ENCODE data around the gene STAC3.

GRCh38 chr12:57231276-57232021, 19.5 kb downstream of the STAC3 start:
- TF ChIP-seq, protein P1, sequence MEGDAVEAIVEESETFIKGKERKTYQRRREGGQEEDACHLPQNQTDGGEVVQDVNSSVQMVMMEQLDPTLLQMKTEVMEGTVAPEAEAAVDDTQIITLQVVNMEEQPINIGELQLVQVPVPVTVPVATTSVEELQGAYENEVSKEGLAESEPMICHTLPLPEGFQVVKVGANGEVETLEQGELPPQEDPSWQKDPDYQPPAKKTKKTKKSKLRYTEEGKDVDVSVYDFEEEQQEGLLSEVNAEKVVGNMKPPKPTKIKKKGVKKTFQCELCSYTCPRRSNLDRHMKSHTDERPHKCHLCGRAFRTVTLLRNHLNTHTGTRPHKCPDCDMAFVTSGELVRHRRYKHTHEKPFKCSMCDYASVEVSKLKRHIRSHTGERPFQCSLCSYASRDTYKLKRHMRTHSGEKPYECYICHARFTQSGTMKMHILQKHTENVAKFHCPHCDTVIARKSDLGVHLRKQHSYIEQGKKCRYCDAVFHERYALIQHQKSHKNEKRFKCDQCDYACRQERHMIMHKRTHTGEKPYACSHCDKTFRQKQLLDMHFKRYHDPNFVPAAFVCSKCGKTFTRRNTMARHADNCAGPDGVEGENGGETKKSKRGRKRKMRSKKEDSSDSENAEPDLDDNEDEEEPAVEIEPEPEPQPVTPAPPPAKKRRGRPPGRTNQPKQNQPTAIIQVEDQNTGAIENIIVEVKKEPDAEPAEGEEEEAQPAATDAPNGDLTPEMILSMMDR (IDR thresholded peaks at IDR 0.05; ENCODE audit: insufficient read depth, low read length, poor library complexity, severe bottlenecking), result no peak
- no peak for TF ChIP-seq EZH2phosphoT487 (conservative IDR thresholded peaks at IDR 0.05; ENCODE audit: low read length)

All from SU-DHL-6 (cell line).